CD4-positive, CD25-positive, alpha-beta regulatory T cell (primary cell): Measurements from ENCODE around the gene ELSPBP1. TPM values are rescaled to one million over a fixed set of nuclear protein-coding genes. Genes with fewer than 3 reads are reported as not detected.
"Not testable (repeated sequence)": the region's sequence is repeated elsewhere in the genome, so short reads cannot be mapped to it uniquely, and the experiment has no call there.

Source experiments
- ATAC-seq, 2 donors: fragments of 150-1000 bp; cut with Tn5 transposase; one replicate each; pipeline ENCODE4 v1.10.0; 2021; ENCODE audit warnings: low read depth in 2 of 2, moderate number of reproducible peaks in 2 of 2, moderate library complexity in 1 of 2
- DNase-seq, 3 donors: peaks; one replicate each; pipeline versions ENCODE4 v3.0.0 to v3.0.0-alpha.2; 2012 to 2022; ENCODE audit warnings: mixed read lengths in 1 of 3
- H3K27ac ChIP-seq: one replicate; pipeline ENCODE4 v1.7.0; 2013; ENCODE audit warnings: mild to moderate bottlenecking, low read length; ENCODE audit not compliant: insufficient read depth, poor library complexity, severe bottlenecking
- H3K27me3 ChIP-seq: one replicate; pipeline ENCODE4 v1.7.0; 2013; ENCODE audit warnings: low read length; ENCODE audit not compliant: control insufficient read depth, insufficient read depth
- H3K36me3 ChIP-seq: one replicate; pipeline ENCODE4 v1.7.0; 2013; ENCODE audit warnings: mild to moderate bottlenecking, low read length, moderate library complexity; ENCODE audit not compliant: control insufficient read depth, insufficient read depth
- H3K4me1 ChIP-seq: 2 replicates; pipeline ENCODE4 v1.7.0; 2013; ENCODE audit warnings: mild to moderate bottlenecking, low read length; ENCODE audit not compliant: insufficient read depth, control insufficient read depth, poor library complexity, severe bottlenecking
- H3K4me3 ChIP-seq: one replicate; pipeline ENCODE4 v1.7.0; 2013; ENCODE audit warnings: low read depth, mild to moderate bottlenecking, low read length, moderate library complexity
- H3K9me3 ChIP-seq, 2 experiments: 1 replicate in 1 of 2; 2 replicates in 1 of 2; pipeline ENCODE4 v1.7.0; 2013; ENCODE audit warnings: low read length in 2 of 2, mild to moderate bottlenecking in 1 of 2, moderate library complexity in 1 of 2; ENCODE audit not compliant: control insufficient read depth in 2 of 2
- H3K27ac Mint-ChIP-seq, 3 donors: one replicate each; pipeline ENCODE4 v1.8.0; 2020 to 2022; ENCODE audit warnings: mild to moderate bottlenecking in 3 of 3, mixed read lengths in 3 of 3, moderate library complexity in 2 of 3
- H3K27me3 Mint-ChIP-seq: one replicate; pipeline ENCODE4 v1.8.0; 2022; ENCODE audit warnings: mild to moderate bottlenecking, mixed read lengths
- H3K36me3 Mint-ChIP-seq: one replicate; pipeline ENCODE4 v1.8.0; 2020; ENCODE audit warnings: mixed read lengths
- H3K4me1 Mint-ChIP-seq, 4 donors: one replicate each; pipeline ENCODE4 v1.8.0; 2020 to 2022; ENCODE audit warnings: mixed read lengths in 4 of 4, mild to moderate bottlenecking in 1 of 4
- H3K4me3 Mint-ChIP-seq, 4 donors: one replicate each; pipeline ENCODE4 v1.8.0; 2020 to 2022; ENCODE audit warnings: mild to moderate bottlenecking in 4 of 4, mixed read lengths in 4 of 4, moderate library complexity in 3 of 4
- H3K9me3 Mint-ChIP-seq, 7 donors: one replicate each; pipeline ENCODE4 v1.8.0; 2020 to 2022; ENCODE audit warnings: mixed read lengths in 7 of 7, mild to moderate bottlenecking in 3 of 7, moderate library complexity in 2 of 7
- polyA plus RNA-seq, 4 donors: library from polyadenylated mRNA; unstranded; fragments of 300-500 nt; fragmentation: Illumina TruSeq; gene quantifications; one replicate each; pipeline ENCODE4 v1.2.3, GENCODE V29; 2021
- total RNA-seq: library from RNA; stranded (reverse); gene quantifications from one replicate; pipeline ENCODE4 v1.2.3, GENCODE V29; 2022

The ELSPBP1 gene
- total RNA-seq: not detected
- polyA plus RNA-seq: not detected

DNA sequence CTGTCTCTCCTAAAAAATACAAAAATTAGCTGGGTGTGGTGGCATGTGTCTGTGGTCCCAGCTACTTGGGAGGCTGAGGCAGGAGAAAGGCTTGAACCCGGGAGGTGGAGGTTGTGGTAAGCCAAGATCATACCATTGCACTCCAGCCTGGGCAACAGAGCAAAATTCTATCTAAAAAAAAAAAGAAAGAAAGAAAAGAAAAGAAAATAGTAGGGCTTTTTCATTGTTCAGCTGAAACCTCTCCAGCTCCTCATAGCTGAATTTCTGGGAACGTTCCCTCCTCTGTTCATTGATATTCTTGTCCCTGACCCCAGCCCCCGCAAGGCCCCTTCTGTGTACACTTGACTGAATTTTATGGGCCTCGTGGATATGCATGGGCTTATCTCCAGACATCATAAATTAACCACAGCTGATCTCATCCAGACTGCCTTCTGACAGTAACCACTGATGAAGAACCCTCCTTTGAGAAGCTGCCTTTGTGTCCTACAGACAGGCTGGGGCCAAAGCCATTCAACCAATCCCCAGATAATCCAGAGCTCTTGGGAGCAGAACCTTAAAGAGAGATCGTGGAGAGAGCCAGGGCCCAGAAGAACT is at the start of gene ELSPBP1:
TSS of gene ELSPBP1 (plus strand) at position 424 of the 594 bp plus-strand sequence. CDS start 14,036 bp downstream, outside the sequence.
- Histone ChIP-seq H3K27me3 (no peaks in the 10 kb centered on the region), H3K36me3 (no peaks in the 10 kb centered on the region), H3K27ac (no peak within 1 kb of the TSS), H3K9me3 (no peaks in the 10 kb centered on the region), H3K4me3 (no peak within 1 kb of the TSS), H3K4me1 (no peaks in the 10 kb centered on the region)
- Mint-ChIP-seq H3K27ac (peak within 1 kb of the TSS in 1 of 3 donors; percentile 32), H3K4me3 (no peak within 1 kb of the TSS), H3K9me3 (peaks cover 0 to 3% (median 0%) of the 10 kb centered on the region in 7 donors), H3K4me1 (no peaks in the 10 kb centered on the region), H3K27me3 (peaks cover 9% of the 10 kb centered on the region), H3K36me3 (no peaks in the 10 kb centered on the region)
- ATAC-seq: no peak
- no peak for DNase-seq

DNA sequence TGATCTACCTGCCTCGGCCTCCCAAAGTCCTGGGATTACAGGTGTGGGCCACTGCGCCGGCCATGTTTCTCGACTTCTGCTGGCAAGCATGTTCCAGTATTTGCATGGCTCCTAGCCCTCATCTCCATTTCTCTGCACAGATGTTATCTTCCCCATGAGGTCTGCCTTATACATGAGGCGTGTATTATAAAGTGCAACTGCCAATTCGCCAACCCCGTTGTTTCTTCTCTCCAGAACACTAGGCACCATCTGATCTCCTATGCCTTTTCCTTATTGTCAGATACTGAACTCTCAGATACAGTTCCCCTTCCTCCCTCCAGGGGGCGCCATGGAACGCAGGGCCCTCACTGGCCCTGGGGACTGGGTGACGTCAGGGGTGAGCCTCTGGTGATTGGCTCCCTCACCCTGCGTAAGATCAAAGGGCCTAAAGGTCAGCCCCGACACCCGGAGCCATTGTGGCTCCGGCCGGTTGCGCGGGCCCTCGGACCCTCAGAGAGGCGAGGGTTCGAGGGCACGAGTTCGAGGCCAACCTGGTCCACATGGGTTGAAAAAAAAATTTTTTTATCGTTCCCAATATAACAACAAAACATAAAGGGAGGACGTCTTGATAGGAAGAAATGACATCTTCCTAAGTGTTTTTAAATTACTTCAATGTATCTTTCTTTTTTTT is 44.4 kb upstream of the ELSPBP1 start:
- H3K4me3 ChIP-seq, H3K4me1 ChIP-seq, H3K4me1 Mint-ChIP-seq, H3K9me3 Mint-ChIP-seq, H3K27ac Mint-ChIP-seq, H3K27me3 ChIP-seq, H3K36me3 Mint-ChIP-seq, ATAC-seq, H3K4me3 Mint-ChIP-seq, H3K9me3 ChIP-seq, H3K27me3 Mint-ChIP-seq, H3K27ac ChIP-seq, H3K36me3 ChIP-seq: not testable (repeated sequence)
- DNase-seq: peak in 1 of 3 donors; percentile 20

DNA sequence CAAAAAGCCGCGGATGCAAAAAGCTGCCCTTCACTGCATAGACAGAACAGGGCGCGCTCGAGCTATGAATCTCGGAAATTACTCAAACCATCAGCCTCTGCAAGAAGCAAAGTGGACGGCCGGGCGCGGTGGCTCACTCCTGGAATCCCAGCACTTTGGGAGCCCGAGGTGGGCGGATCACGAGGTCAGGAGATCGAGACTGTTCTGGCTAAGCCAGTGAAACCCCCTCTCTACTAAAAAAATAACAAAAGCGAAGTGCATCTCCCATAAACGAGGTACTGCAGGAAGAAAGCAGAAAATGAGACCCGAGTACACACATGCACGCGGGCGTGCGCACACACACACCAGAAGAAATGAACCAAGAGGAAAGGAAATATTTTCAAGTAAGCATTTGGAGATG is 42.3 kb upstream of the ELSPBP1 start:
- not testable (repeated sequence) for H3K36me3 Mint-ChIP-seq, H3K4me1 Mint-ChIP-seq, H3K27ac ChIP-seq, H3K36me3 ChIP-seq, H3K4me3 Mint-ChIP-seq, ATAC-seq, H3K4me3 ChIP-seq, H3K9me3 Mint-ChIP-seq, H3K27ac Mint-ChIP-seq, H3K27me3 ChIP-seq, H3K4me1 ChIP-seq, DNase-seq, H3K9me3 ChIP-seq, H3K27me3 Mint-ChIP-seq

DNA sequence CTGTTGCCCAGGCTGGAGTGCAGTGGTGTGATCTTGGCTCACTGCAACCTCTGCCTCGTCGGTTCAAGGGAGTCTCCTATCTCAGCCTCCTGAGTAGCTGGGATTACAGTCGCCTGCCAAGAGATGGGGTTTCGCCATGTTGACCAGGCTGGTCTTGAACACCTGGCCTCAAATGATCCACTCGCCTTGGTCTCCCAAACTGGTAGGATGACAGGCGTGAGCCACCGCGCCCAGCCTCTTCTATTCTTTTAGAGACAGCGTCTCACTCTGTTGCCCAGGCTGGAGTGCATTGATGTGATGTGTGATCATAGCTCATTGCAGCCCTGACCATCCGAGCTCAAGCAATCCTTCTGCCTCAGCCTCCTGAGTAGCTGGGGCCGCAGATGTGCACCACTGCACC is 38.5 kb upstream of the ELSPBP1 start:
- DNase-seq: not testable (repeated sequence)

DNA sequence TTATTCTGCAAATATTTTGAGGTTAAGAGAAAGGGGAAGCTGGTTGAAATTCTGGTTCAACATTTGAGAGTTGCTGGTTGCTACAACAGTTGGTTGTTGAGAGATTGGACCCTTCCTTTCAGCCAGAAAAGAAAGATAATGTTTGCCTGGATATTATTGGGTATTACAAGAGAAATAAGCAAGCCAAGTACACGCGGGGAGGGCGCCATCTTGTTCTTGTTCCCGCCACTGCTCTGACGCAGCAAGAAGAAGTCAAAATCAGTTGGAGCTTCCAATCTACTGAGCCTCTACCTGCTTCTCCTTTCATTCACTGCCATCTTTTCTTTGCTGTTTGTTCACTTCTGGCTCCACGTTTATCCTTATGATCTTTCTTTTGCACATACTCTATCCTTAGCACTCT is 20.9 kb upstream of the ELSPBP1 start:
- H3K9me3 Mint-ChIP-seq: peaks cover 0 to 7% (median 0%) of the 10 kb centered on the region in 7 donors
- H3K27me3 Mint-ChIP-seq: peaks cover 21% of the 10 kb centered on the region
- H3K4me3 Mint-ChIP-seq: no peak overlapping the region
- no peaks in the 10 kb centered on the region for H3K4me1 Mint-ChIP-seq
- DNase-seq (no peak), ATAC-seq (no peak)
- Histone ChIP-seq H3K27me3 (peaks cover 9% of the 10 kb centered on the region), H3K9me3 (peaks cover 0 to 2% of the 10 kb centered on the region in 2 experiments), H3K27ac (no peak overlapping the region), H3K4me1 (no peaks in the 10 kb centered on the region), H3K36me3 (no peaks in the 10 kb centered on the region), H3K4me3 (no peak overlapping the region)
- no peak overlapping the region for H3K27ac Mint-ChIP-seq
- no peaks in the 10 kb centered on the region for H3K36me3 Mint-ChIP-seq

More for the DNA sequence above, 38.5 kb upstream of the ELSPBP1 start:
- ATAC-seq, H3K36me3 ChIP-seq, H3K27ac ChIP-seq, H3K27me3 ChIP-seq, H3K4me3 Mint-ChIP-seq, H3K27ac Mint-ChIP-seq, H3K4me1 Mint-ChIP-seq, H3K9me3 ChIP-seq, H3K36me3 Mint-ChIP-seq, H3K4me1 ChIP-seq, H3K27me3 Mint-ChIP-seq, H3K4me3 ChIP-seq, H3K9me3 Mint-ChIP-seq: not testable (repeated sequence)

DNA sequence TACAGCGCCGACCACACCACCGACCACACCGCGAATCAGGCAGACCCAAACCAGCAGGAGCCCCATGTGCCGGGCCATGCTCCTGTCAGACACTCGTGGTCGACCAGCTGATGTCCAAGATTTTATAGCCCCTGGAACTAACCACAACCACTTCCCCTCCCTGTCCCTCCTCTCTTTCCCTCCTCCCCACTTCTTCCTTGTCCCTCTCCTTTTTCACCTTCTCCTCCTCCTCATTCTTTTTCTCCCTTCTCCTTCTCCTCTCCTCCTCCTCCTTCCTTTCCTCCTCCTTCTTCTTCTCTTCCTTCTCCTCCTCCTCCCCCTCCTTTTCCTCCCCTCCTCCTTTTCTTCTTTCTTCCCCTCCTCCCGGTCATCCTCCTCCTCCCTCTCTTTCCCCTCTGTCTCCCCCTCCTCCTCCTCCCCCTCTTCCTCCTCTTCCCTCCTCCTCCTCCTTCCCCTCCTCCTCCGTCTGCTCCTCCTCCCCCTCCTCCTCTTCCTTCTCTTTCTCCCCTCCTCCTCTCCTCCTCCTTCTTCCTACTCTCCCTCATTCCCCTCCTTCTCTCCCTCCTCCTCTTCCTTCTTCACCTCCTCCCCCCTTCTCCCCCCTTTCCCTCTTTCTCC is 3.1 kb upstream of the ELSPBP1 start:
- H3K36me3 ChIP-seq: no peaks in the 10 kb centered on the region
- no peaks in the 10 kb centered on the region for H3K4me1 Mint-ChIP-seq
- no peak overlapping the region for H3K27ac ChIP-seq
- H3K4me1 ChIP-seq: no peaks in the 10 kb centered on the region
- no peak overlapping the region for H3K4me3 ChIP-seq
- H3K27me3 Mint-ChIP-seq: peaks cover 9% of the 10 kb centered on the region
- no peaks in the 10 kb centered on the region for H3K9me3 ChIP-seq
- H3K27ac Mint-ChIP-seq: no peak overlapping the region
- DNase-seq (no peak), ATAC-seq (no peak)
- no peaks in the 10 kb centered on the region for H3K27me3 ChIP-seq
- no peak overlapping the region for H3K4me3 Mint-ChIP-seq
- H3K36me3 Mint-ChIP-seq: no peaks in the 10 kb centered on the region
- peaks cover 0 to 1% (median 0%) of the 10 kb centered on the region in 7 donors for H3K9me3 Mint-ChIP-seq

DNA sequence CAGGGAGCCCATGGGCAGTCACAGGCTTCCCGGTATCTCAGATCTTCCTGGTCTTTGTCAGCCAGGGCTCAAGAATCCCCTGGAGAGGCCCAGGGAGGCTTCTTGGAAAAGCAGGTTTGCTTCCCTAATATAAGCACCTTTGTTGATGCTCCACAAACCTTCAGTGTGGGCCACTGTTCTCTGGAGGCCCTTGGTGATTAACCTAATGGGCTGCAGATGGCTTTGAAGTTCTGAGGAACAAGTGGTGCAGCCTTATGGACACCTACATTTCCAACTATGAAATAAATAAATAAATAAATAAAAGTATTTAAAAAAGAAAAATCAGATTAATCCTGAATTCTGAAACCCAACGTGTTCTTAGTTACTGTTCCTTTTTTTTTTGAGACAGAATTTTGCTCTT is 2.4 kb upstream of the ELSPBP1 start, which contains the start of gene BSPH1:
TSS of gene BSPH1 (minus strand) at position 101 of the 400 bp plus-strand sequence. CDS start at position 12, 89 bp downstream.
- Mint-ChIP-seq H3K4me3 (no peak within 1 kb of the TSS), H3K36me3 (no peaks in the 10 kb centered on the region), H3K9me3 (peaks cover 0 to 3% (median 0%) of the 10 kb centered on the region in 7 donors), H3K27me3 (peaks cover 9% of the 10 kb centered on the region), H3K27ac (no peak within 1 kb of the TSS), H3K4me1 (no peaks in the 10 kb centered on the region)
- H3K4me1 ChIP-seq: no peaks in the 10 kb centered on the region
- H3K9me3 ChIP-seq: no peaks in the 10 kb centered on the region
- H3K27me3 ChIP-seq: no peaks in the 10 kb centered on the region
- no peak within 1 kb of the TSS for H3K4me3 ChIP-seq
- ATAC-seq (no peak), DNase-seq (no peak)
- H3K27ac ChIP-seq: no peak within 1 kb of the TSS
- H3K36me3 ChIP-seq: no peaks in the 10 kb centered on the region
